Measurements from ENCODE around the gene ZNF124. TPM values are rescaled to one million over a fixed set of nuclear protein-coding genes. Genes with fewer than 3 reads are reported as not detected.

Gene ZNF124
- total and polyA plus RNA-seq, 8 donors, result 1.1 to 136 (median 17.5) TPM

DNA sequence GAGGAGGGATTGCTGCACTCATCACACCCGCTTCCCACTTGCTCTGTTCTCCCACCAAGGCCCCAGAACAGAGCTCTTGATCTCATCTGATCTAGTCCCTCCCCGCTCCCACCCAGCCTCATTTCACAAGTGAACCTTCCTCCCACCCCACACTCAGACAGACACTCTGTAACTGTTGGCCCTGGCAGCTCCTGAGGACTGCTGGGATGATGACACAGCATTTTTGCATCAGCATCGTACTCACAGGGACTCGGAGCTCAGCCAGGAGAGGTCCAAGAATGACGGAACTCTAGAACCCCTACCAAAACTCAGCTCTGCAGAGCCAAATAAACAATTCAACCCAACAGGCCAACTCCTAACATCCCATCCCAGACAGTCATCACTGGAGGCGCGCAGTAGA is 11.2 kb upstream of the ZNF124 start:
- no peak overlapping the region for H3K27ac ChIP-seq
- H3K27me3 ChIP-seq, result no peaks in the 10 kb centered on the region
- no peak for DNase-seq
- intact Hi-C loops (cut with DNase I; ENCODE audit: low total_unique reads), result no loop called here
- no peak for TF ChIP-seq POLR2AphosphoS5 (IDR thresholded peaks at IDR 0.05)
- no peak for TF ChIP-seq CTCF (IDR thresholded peaks at IDR 0.05)
- TF ChIP-seq POLR2A (IDR thresholded peaks at IDR 0.05), result no peak
- no peak for TF ChIP-seq EP300 (IDR thresholded peaks at IDR 0.05)
- H3K9me3 ChIP-seq, result peaks cover 5 to 71% (median 37%) of the 10 kb centered on the region in 4 donors
- H3K4me1 ChIP-seq, result no peaks in the 10 kb centered on the region
- no peak overlapping the region for H3K4me3 ChIP-seq
- peaks cover 0 to 5% (median 2%) of the 10 kb centered on the region in 4 donors for H3K36me3 ChIP-seq
- WGBS, 5 donors, result 88 to 96% (median 89%) methylated on average over 7 of the region's 7 CpGs

GRCh38 chr1:247180581-247180980 is 8.8 kb upstream of the ZNF124 start:
- no peak overlapping the region for H3K4me3 ChIP-seq
- peaks cover 0 to 48% (median 23%) of the 10 kb centered on the region in 4 donors for H3K9me3 ChIP-seq
- H3K36me3 ChIP-seq, result no peaks in the 10 kb centered on the region
- no peak overlapping the region for H3K27ac ChIP-seq
- no peak for DNase-seq
- no peaks in the 10 kb centered on the region for H3K27me3 ChIP-seq
- intact Hi-C loops (cut with DNase I; ENCODE audit: low total_unique reads), result no loop called here
- TF ChIP-seq POLR2AphosphoS5 (IDR thresholded peaks at IDR 0.05) (no peak), EP300 (IDR thresholded peaks at IDR 0.05) (no peak), CTCF (IDR thresholded peaks at IDR 0.05) (no peak), POLR2A (IDR thresholded peaks at IDR 0.05) (no peak)
- WGBS, 5 donors, result 91 to 96% (median 93%) methylated on average over 5 of the region's 5 CpGs
- no peaks in the 10 kb centered on the region for H3K4me1 ChIP-seq

GRCh38 chr1:247177755-247178154 is 5.9 kb upstream of the ZNF124 start:
- intact Hi-C loops (cut with DNase I; ENCODE audit: low total_unique reads), result no loop called here
- Histone ChIP-seq H3K4me3 (no peak overlapping the region), H3K4me1 (peaks cover 0 to 2% (median 0%) of the 10 kb centered on the region in 4 donors), H3K27ac (no peak overlapping the region), H3K27me3 (no peaks in the 10 kb centered on the region), H3K9me3 (peaks cover 0 to 20% (median 3%) of the 10 kb centered on the region in 4 donors), H3K36me3 (no peaks in the 10 kb centered on the region)
- DNase-seq, result no peak
- TF ChIP-seq EP300 (IDR thresholded peaks at IDR 0.05) (no peak), POLR2AphosphoS5 (IDR thresholded peaks at IDR 0.05) (no peak), POLR2A (IDR thresholded peaks at IDR 0.05) (no peak), CTCF (IDR thresholded peaks at IDR 0.05) (no peak)

- Histone ChIP-seq H3K27me3 (no peaks in the 10 kb centered on the region), H3K4me1 (peaks cover 0 to 9% (median 2%) of the 10 kb centered on the region in 4 donors), H3K27ac (no peak overlapping the region), H3K36me3 (no peaks in the 10 kb centered on the region), H3K9me3 (peaks cover 0 to 7% (median 0%) of the 10 kb centered on the region in 4 donors), H3K4me3 (no peak overlapping the region)
- intact Hi-C loops (cut with DNase I; ENCODE audit: low total_unique reads), result no loop called here
- no peak for TF ChIP-seq CTCF (IDR thresholded peaks at IDR 0.05)
- no peak for TF ChIP-seq EP300 (IDR thresholded peaks at IDR 0.05)
- TF ChIP-seq POLR2AphosphoS5 (IDR thresholded peaks at IDR 0.05), result no peak
- TF ChIP-seq POLR2A (IDR thresholded peaks at IDR 0.05), result no peak
- WGBS, 5 donors, result 86 to 94% (median 91%) methylated on average over 5 of the region's 5 CpGs
- no peak for DNase-seq
Measured at GRCh38 chr1:247175458-247175857, 3.6 kb upstream of the ZNF124 start.
